Spleen (tissue), 7 donors: ENCODE data around the gene TREML2.

Experiments
- CTCF ChIP-seq, 11 experiments: fragments of 200-600 bp in 7 of 11; fragments of 450-650 bp in 4 of 11; sonication (generic) in 4 of 11; IDR thresholded peaks in 8 of 11; conservative IDR thresholded peaks in 3 of 11; 1 replicate in 7 of 11; 2 replicates in 4 of 11; pipeline versions ENCODE4 v1.4.0 to v1.8.0; 2016 to 2021; ENCODE audit warnings: antibody characterized with exemption in 11 of 11, inconsistent platforms in 4 of 11, mild to moderate bottlenecking in 1 of 11
- POLR2A ChIP-seq, 3 donors: fragments of 450-650 bp; IDR thresholded peaks; one replicate each; pipeline ENCODE4 v1.5.1; 2017; ENCODE audit warnings: antibody characterized with exemption in 3 of 3, mild to moderate bottlenecking in 1 of 3
- donor health status: DM: no; HTN: no; CAD: no; lungs with moderate emphysema.
- donor health status: DM: no; HTN: no; CAD: no.
- donor health status: DM: no; HTN: no; CAD: no.

- TF ChIP-seq CTCF (IDR thresholded peaks at IDR 0.05 in 8 of 11, conservative IDR thresholded peaks at IDR 0.05 in 3 of 11) = no peak
- no peak for TF ChIP-seq POLR2A (IDR thresholded peaks at IDR 0.05)
These were observed 37.6 kb downstream of the TREML2 start for GRCh38 chr6:41163419-41163717.
